Fibroblast of lung (primary cell): Measurements from ENCODE around the gene MBTD1.

Experiments
- CTCF ChIP-seq, 2 donors: IDR thresholded peaks in 1 of 2; conservative IDR thresholded peaks in 1 of 2; 1 replicate in 1 of 2; 2 replicates in 1 of 2; pipeline ENCODE4 v1.5.1; 2011 to 2012; ENCODE audit warnings: low read length in 2 of 2, control low read depth in 1 of 2, inconsistent platforms in 1 of 2, low read depth in 1 of 2, mild to moderate bottlenecking in 1 of 2
- EZH2 ChIP-seq: IDR thresholded peaks from 2 replicates; pipeline ENCODE4 v1.5.1; 2012; ENCODE audit warnings: low read length, control low read depth, mild to moderate bottlenecking; ENCODE audit errors: missing control alignments

- no peak for TF ChIP-seq CTCF (conservative IDR thresholded peaks at IDR 0.05 in 1 of 2, IDR thresholded peaks at IDR 0.05 in 1 of 2; ENCODE audit: low read depth in 1 of 2, low read length in 2 of 2)
- no peak for TF ChIP-seq EZH2
These were observed 10.8 kb upstream of the MBTD1 start for GRCh38 chr17:51270636-51271035.
